Measurements from ENCODE around the gene ADCY9.

- TF ChIP-seq POLR2A (IDR thresholded peaks at IDR 0.05; ENCODE audit: low read length) (no peak), GATA1 (IDR thresholded peaks at IDR 0.05; ENCODE audit: low read depth, low read length) (no peak)
These were observed 89.4 kb downstream of the ADCY9 start for GRCh38 chr16:4026854-4027253.

Measured in erythroblast (primary cell).